SK-N-SH (cell line): Measurements from ENCODE around the gene TMEM240. TPM values are rescaled to one million over a fixed set of nuclear protein-coding genes. Genes with fewer than 3 reads are reported as not detected.

Experiments used
- CTCF ChIA-PET: fragments of 300-600, 350-600 bp; formaldehyde crosslinking; extraction: SDS; loops from one replicate; lab custom pipeline; 2021; lab: Yijun Ruan, JAX
- POLR2A ChIA-PET: fragments of 350-600 bp; sonication (Branson Sonifier 250); formaldehyde crosslinking; extraction: SDS; loops from one replicate; lab custom pipeline; 2020; ENCODE audit warnings: antibody characterized with exemption, inconsistent platforms; lab: Yijun Ruan, JAX
- DNase-seq: peaks from one replicate; pipeline ENCODE4 v3.0.0; 2012
- H2AFZ ChIP-seq: fragments of 200-600 bp; sonication (generic); 2 replicates; pipeline ENCODE4 v1.8.1; 2016; ENCODE audit warnings: antibody characterized with exemption, mild to moderate bottlenecking, low read depth
- H3F3A ChIP-seq: fragments of 200-600 bp; sonication (generic); replicated peaks from 2 replicates; pipeline ENCODE3; 2016; ENCODE audit warnings: antibody characterized with exemption, mild to moderate bottlenecking; ENCODE audit not compliant: insufficient read depth
- H3K27ac ChIP-seq, 2 experiments: fragments of 200-500 bp in 1 of 2; fragments of 200-600 bp in 1 of 2; sonication (Bioruptor generic) in 1 of 2; sonication (generic), shearing (Covaris generic) in 1 of 2; 2 replicates each; pipeline versions ENCODE4 v1.5.1 to v1.6.1; 2014 to 2016; ENCODE audit warnings: low read depth in 2 of 2, inconsistent platforms in 1 of 2, low read length in 1 of 2, mild to moderate bottlenecking in 1 of 2, mixed read lengths in 1 of 2
- H3K27me3 ChIP-seq: fragments of 200-600 bp; sonication (generic), shearing (Covaris generic); 2 replicates; pipeline ENCODE4 v1.6.1; 2016; ENCODE audit warnings: mixed run types; ENCODE audit not compliant: insufficient read depth
- H3K36me3 ChIP-seq, 2 experiments: fragments of 200-500 bp in 1 of 2; fragments of 200-600 bp in 1 of 2; sonication (Bioruptor generic) in 1 of 2; sonication (generic) in 1 of 2; replicated peaks in 1 of 2; 2 replicates each; pipeline versions ENCODE3 to v1.5.1; 2014 to 2016; ENCODE audit warnings: low read length in 1 of 2, mild to moderate bottlenecking in 1 of 2; ENCODE audit not compliant: insufficient read depth in 2 of 2, control insufficient read depth in 1 of 2
- H3K4me1 ChIP-seq, 2 experiments: fragments of 200-500 bp in 1 of 2; fragments of 200-600 bp in 1 of 2; sonication (Bioruptor generic) in 1 of 2; sonication (generic), shearing (Covaris generic) in 1 of 2; 2 replicates each; pipeline versions ENCODE4 v1.5.1 to v1.6.1; 2014 to 2016; ENCODE audit warnings: low read depth in 1 of 2, low read length in 1 of 2, mixed run types in 1 of 2; ENCODE audit not compliant: insufficient read depth in 2 of 2, control insufficient read depth in 1 of 2
- H3K4me2 ChIP-seq: fragments of 200-600 bp; sonication (generic), shearing (Covaris generic); 2 replicates; pipeline ENCODE4 v1.6.1; 2017; ENCODE audit warnings: mixed run types
- H3K4me3 ChIP-seq, 2 experiments: fragments of 200-500 bp in 1 of 2; fragments of 200-600 bp in 1 of 2; sonication (Bioruptor generic) in 1 of 2; sonication (generic), shearing (Covaris generic) in 1 of 2; 2 replicates each; pipeline versions ENCODE4 v1.5.1 to v1.8.1; 2014 to 2016; ENCODE audit warnings: low read depth in 2 of 2, inconsistent platforms in 1 of 2, low read length in 1 of 2, mild to moderate bottlenecking in 1 of 2, mixed read lengths in 1 of 2, moderate library complexity in 1 of 2
- H3K79me2 ChIP-seq: fragments of 200-600 bp; sonication (generic); 2 replicates; pipeline ENCODE4 v1.8.1; 2017; ENCODE audit warnings: mild to moderate bottlenecking; ENCODE audit not compliant: insufficient read depth
- H3K9ac ChIP-seq: fragments of 200-600 bp; sonication (generic); 2 replicates; pipeline ENCODE4 v1.6.1; 2017; ENCODE audit warnings: mixed run types
- H3K9me2 ChIP-seq: fragments of 200-600 bp; sonication (generic); 2 replicates; pipeline ENCODE4 v1.6.1; 2017; ENCODE audit warnings: mixed run types
- H3K9me3 ChIP-seq: fragments of 200-600 bp; sonication (generic); 2 replicates; pipeline ENCODE4 v1.6.1; 2017; ENCODE audit warnings: mixed run types, mild to moderate bottlenecking, moderate library complexity
- H4K20me1 ChIP-seq: fragments of 200-600 bp; sonication (generic); 2 replicates; pipeline ENCODE4 v1.6.1; 2017; ENCODE audit warnings: mild to moderate bottlenecking, mixed run types; ENCODE audit not compliant: insufficient read depth
- CHD2 ChIP-seq: fragments of 150-350 bp; IDR thresholded peaks from 2 replicates; pipeline ENCODE4 v1.6.1; 2018; ENCODE audit warnings: low read length; ENCODE audit not compliant: partially characterized antibody
- CTCF ChIP-seq: fragments of 200-600 bp; sonication (generic); IDR thresholded peaks from 2 replicates; pipeline ENCODE4 v1.6.1; 2017; ENCODE audit warnings: antibody characterized with exemption, mild to moderate bottlenecking, moderate library complexity
- ELF1 ChIP-seq: IDR thresholded peaks from 2 replicates; pipeline ENCODE4 v1.4.0; 2012
- EP300 ChIP-seq, 2 experiments: IDR thresholded peaks; 2 replicates each; pipeline versions ENCODE4 v1.4.0 to v1.6.1; 2012; ENCODE audit warnings: borderline replicate concordance in 1 of 2, low read depth in 1 of 2, low read length in 1 of 2
- EZH2phosphoT487 ChIP-seq: fragments of 200-600 bp; sonication (generic); IDR thresholded peaks from 2 replicates; pipeline ENCODE4 v1.6.1; 2017; ENCODE audit warnings: low read depth, mixed run types, mild to moderate bottlenecking, antibody characterized with exemption, moderate library complexity, borderline replicate concordance
- FOXJ3 ChIP-seq: sonication (generic); formaldehyde crosslinking; IDR thresholded peaks from 2 replicates; pipeline ENCODE4 v1.5.1; 2020; ENCODE audit warnings: mild to moderate bottlenecking, missing genetic modification reagents
- GABPA ChIP-seq: IDR thresholded peaks from 2 replicates; pipeline ENCODE4 v1.4.0; 2012; ENCODE audit warnings: low read depth, mild to moderate bottlenecking
- JUND ChIP-seq: IDR thresholded peaks from 2 replicates; pipeline ENCODE4 v1.4.0; 2012
- MAX ChIP-seq: IDR thresholded peaks from 2 replicates; pipeline ENCODE4 v1.4.0; 2012; ENCODE audit warnings: low read depth
- MEF2A ChIP-seq: IDR thresholded peaks from 2 replicates; pipeline ENCODE4 v1.4.0; 2012; ENCODE audit warnings: low read depth, borderline replicate concordance
- MXI1 ChIP-seq: IDR thresholded peaks from 2 replicates; pipeline ENCODE4 v1.6.1; 2012; ENCODE audit warnings: mild to moderate bottlenecking, low read depth, low read length, improper control_type of control experiment
- RCOR1 ChIP-seq: fragments of 150-350 bp; IDR thresholded peaks from 2 replicates; pipeline ENCODE4 v1.6.1; 2017; ENCODE audit warnings: antibody characterized with exemption, low read length
- REST ChIP-seq: IDR thresholded peaks from 2 replicates; pipeline ENCODE4 v1.6.1; 2012; ENCODE audit warnings: mild to moderate bottlenecking, low read depth, low read length, moderate library complexity
- RFX5 ChIP-seq: IDR thresholded peaks from 2 replicates; pipeline ENCODE4 v1.6.1; 2012; ENCODE audit warnings: mild to moderate bottlenecking, improper control_type of control experiment, low read length
- RXRA ChIP-seq: IDR thresholded peaks from 2 replicates; pipeline ENCODE4 v1.4.0; 2012; ENCODE audit warnings: low read depth, mild to moderate bottlenecking, borderline replicate concordance
- SIN3A ChIP-seq: IDR thresholded peaks from 2 replicates; pipeline ENCODE4 v1.6.1; 2012; ENCODE audit warnings: low read depth, mild to moderate bottlenecking, low read length, moderate library complexity, borderline replicate concordance
- TCF12 ChIP-seq: IDR thresholded peaks from 2 replicates; pipeline ENCODE4 v1.4.0; 2012
- USF1 ChIP-seq: IDR thresholded peaks from 2 replicates; pipeline ENCODE4 v1.4.0; 2012; ENCODE audit warnings: low read depth, borderline replicate concordance
- ZBTB33 ChIP-seq: IDR thresholded peaks from 2 replicates; pipeline ENCODE4 v1.4.0; 2012; ENCODE audit warnings: low read depth, borderline replicate concordance
- WGBS: methylation state at CpG from one replicate; pipeline ENCODE4 v1.1.6; 2017; ENCODE audit warnings: low lambda C conversion rate; 5-methylcytosine and 5-hydroxymethylcytosine counted together
- polyA plus RNA-seq, 3 experiments: library from polyadenylated mRNA; depleted of rRNA; stranded (reverse); fragments of >200 nt; gene quantifications; 2 replicates each; pipeline ENCODE4 v1.2.3, GENCODE V29; 2012

Gene TMEM240
- polyA plus RNA-seq, 1 of the 3 experiments (the other 2 are of a cell fraction) = 6.5 TPM

- Histone ChIP-seq H2AFZ (no peak overlapping the region), H3K9me2 (no peaks in the 10 kb centered on the region), H4K20me1 (peaks cover 11% of the 10 kb centered on the region; the same call in 1 of the 2 replicates), H3F3A (no peaks in the 10 kb centered on the region), H3K4me2 (no peak overlapping the region), H3K9ac (no peak overlapping the region), H3K4me1 (peaks cover 0 to 16% of the 10 kb centered on the region in 2 experiments; a peak in 1 of 4 replicates), H3K79me2 (peaks cover 44% of the 10 kb centered on the region), H3K9me3 (no peaks in the 10 kb centered on the region), H3K36me3 (peaks cover 0 to 21% of the 10 kb centered on the region in 2 experiments), H3K27ac (no peak overlapping the region), H3K27me3 (no peaks in the 10 kb centered on the region), H3K4me3 (no peak overlapping the region)
- POLR2A ChIA-PET = no interaction called here
- no peak for DNase-seq
- 97% methylated on average over 7 of the region's 19 CpGs for WGBS
- CTCF ChIA-PET = no interaction called here
- TF ChIP-seq RCOR1 (no peak), TCF12 (no peak), EP300 (IDR thresholded peaks at IDR 0.05; ENCODE audit: borderline replicate concordance in 1 of 2, low read depth in 1 of 2, low read length in 1 of 2) (no peak), RFX5 (no peak), MAX (no peak), GABPA (no peak), ELF1 (no peak), RXRA (no peak), REST (no peak)
- TF ChIP-seq, all 33 proteins: peak for 0
Measured at GRCh38 chr1:1547476-1547875, 7.1 kb upstream of the TMEM240 start.

- Histone ChIP-seq H3K36me3 (peaks cover 0 to 24% of the 10 kb centered on the region in 2 experiments), H3K4me3 (no peak overlapping the region), H3F3A (peaks cover under 1% of the 10 kb centered on the region), H3K27me3 (no peaks in the 10 kb centered on the region), H3K9me2 (no peaks in the 10 kb centered on the region), H3K4me2 (no peak overlapping the region), H3K4me1 (peaks cover 0 to 16% of the 10 kb centered on the region in 2 experiments; a peak in 1 of 4 replicates), H4K20me1 (peaks cover 11% of the 10 kb centered on the region; the same call in 1 of the 2 replicates), H3K9me3 (no peaks in the 10 kb centered on the region), H3K79me2 (peaks cover 40% of the 10 kb centered on the region), H3K9ac (no peak overlapping the region), H3K27ac (no peak overlapping the region), H2AFZ (no peak overlapping the region)
- CTCF ChIA-PET = interaction anchor here (1.0 kb wide), 1 partner anchor 25 kb away, joined by 3 read pairs; no protein-coding TSS in a partner anchor
- POLR2A ChIA-PET = no interaction called here
- WGBS = 93% methylated on average over 7 of the region's 9 CpGs
- DNase-seq = no peak
- no peak for TF ChIP-seq SIN3A
- TF ChIP-seq USF1 = no peak
- TF ChIP-seq RCOR1 = no peak
- TF ChIP-seq MEF2A = no peak
- no peak for TF ChIP-seq EZH2phosphoT487
- TF ChIP-seq ELF1 = no peak
- TF ChIP-seq RFX5 = no peak
- no peak for TF ChIP-seq EP300 (IDR thresholded peaks at IDR 0.05; ENCODE audit: borderline replicate concordance in 1 of 2, low read depth in 1 of 2, low read length in 1 of 2)
- no peak for TF ChIP-seq FOXJ3 (CRISPR knock-in tag)
- TF ChIP-seq CHD2 = no peak
- TF ChIP-seq MXI1 = no peak
- no peak for TF ChIP-seq JUND
- no peak for TF ChIP-seq ZBTB33
- no peak for TF ChIP-seq TCF12
- no peak for TF ChIP-seq RXRA
- no peak for TF ChIP-seq GABPA
- no peak for TF ChIP-seq CTCF
Measured at GRCh38 chr1:1547011-1547410, 6.6 kb upstream of the TMEM240 start.
